Lower lobe of right lung (tissue), 2 donors: Measurements from ENCODE around the gene MOSMO. TPM values are rescaled to one million over a fixed set of nuclear protein-coding genes. Genes with fewer than 3 reads are reported as not detected.
"Not testable (repeated sequence)": the region's sequence is repeated elsewhere in the genome, so short reads cannot be mapped to it uniquely, and the experiment has no call there.

Experiments
- ATAC-seq, 2 donors: fragments of 200-7000 bp; cut with Tn5 transposase; one replicate each; pipeline ENCODE4 v1.9.1; 2020 to 2022; ENCODE audit warnings: mild to moderate bottlenecking in 2 of 2, moderate library complexity in 2 of 2
- DNase-seq: peaks from one replicate; pipeline ENCODE4 v3.0.0-alpha.2; 2020
- H3K27ac ChIP-seq: fragments of 200-600 bp; one replicate; pipeline ENCODE4 v1.8.0; 2022
- H3K27me3 ChIP-seq: fragments of 200-600 bp; one replicate; pipeline ENCODE4 v1.8.0; 2022; ENCODE audit warnings: low read depth
- H3K36me3 ChIP-seq: fragments of 200-600 bp; one replicate; pipeline ENCODE4 v1.8.0; 2022; ENCODE audit warnings: mild to moderate bottlenecking
- H3K4me1 ChIP-seq: fragments of 200-600 bp; one replicate; pipeline ENCODE4 v1.8.0; 2022
- H3K4me3 ChIP-seq: fragments of 200-600 bp; one replicate; pipeline ENCODE4 v1.8.0; 2022; ENCODE audit warnings: mild to moderate bottlenecking
- H3K9me3 ChIP-seq: fragments of 200-600 bp; one replicate; pipeline ENCODE4 v1.8.0; 2022
- CTCF ChIP-seq: fragments of 200-600 bp; IDR thresholded peaks from one replicate; pipeline ENCODE4 v1.8.0; 2022; ENCODE audit warnings: antibody characterized with exemption, mild to moderate bottlenecking
- intact Hi-C: fragments of 100-400 bp; cut with DNase I; formaldehyde crosslinking; loops from one replicate; pipeline ENCODE4 v1.11.0; 2022
- total RNA-seq: library from RNA; stranded (reverse); fragmentation: NEBNext Ultra II Directional; extraction: Animal tissue kit (Norgen Biotek cat#: 25700); gene quantifications from one replicate; pipeline ENCODE4 v1.2.1, GENCODE V29; 2021
- donor health status: DM: no; HTN: yes; CAD: no; lungs with severe emphysema.

Gene MOSMO
- total RNA-seq, 1 donor from 2014 or later: 15.4 TPM

- H3K36me3 ChIP-seq: no peaks in the 10 kb centered on the region
- H3K27ac ChIP-seq: no peak overlapping the region
- H3K4me3 ChIP-seq: no peak overlapping the region
- no peaks in the 10 kb centered on the region for H3K9me3 ChIP-seq
- no peak for TF ChIP-seq CTCF
- DNase-seq: no peak
- no peaks in the 10 kb centered on the region for H3K27me3 ChIP-seq
- H3K4me1 ChIP-seq: no peaks in the 10 kb centered on the region
- peak; percentile 12 to 49 for ATAC-seq
- intact Hi-C loops: no loop called here
Measured at GRCh38 chr16:22123146-22123545, 115.2 kb downstream of the MOSMO start.

GRCh38 chr16:22123759-22124490 is 116.0 kb downstream of the MOSMO start:
- no peaks in the 10 kb centered on the region for H3K27me3 ChIP-seq
- DNase-seq (no peak), ATAC-seq (no peak)
- H3K9me3 ChIP-seq: no peaks in the 10 kb centered on the region
- intact Hi-C loops: no loop called here
- H3K36me3 ChIP-seq: no peaks in the 10 kb centered on the region
- no peak overlapping the region for H3K27ac ChIP-seq
- no peak for TF ChIP-seq CTCF
- H3K4me1 ChIP-seq: no peaks in the 10 kb centered on the region
- H3K4me3 ChIP-seq: no peak overlapping the region

- Histone ChIP-seq H3K4me3 (no peak overlapping the region), H3K9me3 (no peaks in the 10 kb centered on the region), H3K4me1 (no peaks in the 10 kb centered on the region), H3K36me3 (no peaks in the 10 kb centered on the region), H3K27ac (no peak overlapping the region), H3K27me3 (no peaks in the 10 kb centered on the region)
- no peak for DNase-seq
- no peak for TF ChIP-seq CTCF
- intact Hi-C loops: no loop called here
- no peak for ATAC-seq
Measured at GRCh38 chr16:22124583-22125284, 116.8 kb downstream of the MOSMO start.

GRCh38 chr16:22126037-22126558 is 118.2 kb downstream of the MOSMO start:
- Histone ChIP-seq H3K36me3 (no peaks in the 10 kb centered on the region), H3K27me3 (no peaks in the 10 kb centered on the region), H3K9me3 (no peaks in the 10 kb centered on the region), H3K4me1 (no peaks in the 10 kb centered on the region), H3K27ac (no peak overlapping the region), H3K4me3 (no peak overlapping the region)
- intact Hi-C loops: no loop called here
- no peak for TF ChIP-seq CTCF
- DNase-seq (no peak), ATAC-seq (no peak)

GRCh38 chr16:22128537-22128936 is 120.6 kb downstream of the MOSMO start:
- H3K36me3 ChIP-seq, H3K27ac ChIP-seq, H3K9me3 ChIP-seq, intact Hi-C loops, H3K27me3 ChIP-seq, H3K4me3 ChIP-seq, H3K4me1 ChIP-seq, ATAC-seq, DNase-seq: not testable (repeated sequence)

- intact Hi-C loops: no loop called here
- no peak for DNase-seq
Measured at GRCh38 chr16:22130528-22130927, 122.6 kb downstream of the MOSMO start.

More at GRCh38 chr16:22130528-22130927, 122.6 kb downstream of the MOSMO start:
- H3K4me1 ChIP-seq: no peaks in the 10 kb centered on the region
- H3K4me3 ChIP-seq: no peak overlapping the region
- H3K27me3 ChIP-seq: no peaks in the 10 kb centered on the region
- no peak overlapping the region for H3K27ac ChIP-seq
- ATAC-seq: no peak
- H3K9me3 ChIP-seq: no peaks in the 10 kb centered on the region
- H3K36me3 ChIP-seq: no peaks in the 10 kb centered on the region
- no peak for TF ChIP-seq CTCF
